ENCODE results near the gene MYOZ1. TPM values are rescaled to one million over a fixed set of nuclear protein-coding genes. Genes with fewer than 3 reads are reported as not detected.
A peak's percentile ranks its signal among the peaks of the same experiment; 100 is the strongest.

Gene MYOZ1
- total RNA-seq, 1 experiment from 2014 or later, result 2.4 TPM

DNA sequence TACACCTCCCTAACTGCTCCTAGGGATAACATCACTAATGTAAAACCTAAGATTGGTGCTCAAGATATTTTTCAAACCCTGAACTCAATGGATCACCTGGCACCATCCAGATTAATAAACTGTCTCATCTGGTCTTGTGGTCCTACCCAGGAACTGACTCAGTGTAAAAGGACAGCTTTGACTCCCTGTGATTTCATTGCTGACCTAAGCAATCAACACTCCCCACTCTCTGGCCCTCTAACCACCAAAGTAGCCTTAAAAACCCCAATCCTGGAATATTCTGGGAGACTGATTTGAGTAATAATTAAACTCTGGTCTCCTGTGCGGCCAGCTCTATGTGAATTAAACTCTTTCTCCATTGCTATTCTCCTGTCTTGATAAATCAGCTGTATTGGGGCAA is 43.9 kb downstream of the MYOZ1 start:
- no peaks in the 10 kb centered on the region for H3K27me3 ChIP-seq (ENCODE audit: insufficient read depth, low read length)
- no peak overlapping the region for H3T11ph ChIP-seq (ENCODE audit: low read length)
- H4K8ac ChIP-seq (replicated peaks; ENCODE audit: insufficient read length, low read depth, low read length), result no peak overlapping the region
- no peak overlapping the region for H2BK12ac ChIP-seq (ENCODE audit: insufficient read length, low read depth, low read length)
- no peaks in the 10 kb centered on the region for H3K9me3 ChIP-seq (ENCODE audit: control insufficient read depth, low read depth, low read length)
- H3K9ac ChIP-seq (ENCODE audit: extremely low read depth, insufficient read length, low read length), result no peak overlapping the region
- Mint-ChIP-seq H3K9me3 (no peaks in the 10 kb centered on the region), H3K27me3 (ENCODE audit: low read depth) (no peaks in the 10 kb centered on the region), H3K27ac (peak overlapping the region in 1 of 3 experiments; percentile 72; a peak in 3 of 7 replicates), H3K4me1 (peaks cover 17 to 21% of the 10 kb centered on the region in 2 experiments), H3K4me3 (no peak overlapping the region), H3K36me3 (ENCODE audit: insufficient read depth in 1 of 3, low read depth in 3 of 3) (peaks cover 0 to 4% (median 2%) of the 10 kb centered on the region in 3 experiments; a peak in 2 of 7 replicates)
- no peak overlapping the region for H3K18ac ChIP-seq (ENCODE audit: insufficient read length, low read depth, low read length)
- H3K4ac ChIP-seq (ENCODE audit: low read depth, low read length), result no peak overlapping the region
- H2BK20ac ChIP-seq (ENCODE audit: low read depth, low read length, poor library complexity, severe bottlenecking), result no peak overlapping the region
- H2AK5ac ChIP-seq (ENCODE audit: insufficient read length, low read length), result no peak overlapping the region
- no peak overlapping the region for H3K23ac ChIP-seq (ENCODE audit: insufficient read length, low read depth, low read length)
- TF ChIP-seq, protein P1, sequence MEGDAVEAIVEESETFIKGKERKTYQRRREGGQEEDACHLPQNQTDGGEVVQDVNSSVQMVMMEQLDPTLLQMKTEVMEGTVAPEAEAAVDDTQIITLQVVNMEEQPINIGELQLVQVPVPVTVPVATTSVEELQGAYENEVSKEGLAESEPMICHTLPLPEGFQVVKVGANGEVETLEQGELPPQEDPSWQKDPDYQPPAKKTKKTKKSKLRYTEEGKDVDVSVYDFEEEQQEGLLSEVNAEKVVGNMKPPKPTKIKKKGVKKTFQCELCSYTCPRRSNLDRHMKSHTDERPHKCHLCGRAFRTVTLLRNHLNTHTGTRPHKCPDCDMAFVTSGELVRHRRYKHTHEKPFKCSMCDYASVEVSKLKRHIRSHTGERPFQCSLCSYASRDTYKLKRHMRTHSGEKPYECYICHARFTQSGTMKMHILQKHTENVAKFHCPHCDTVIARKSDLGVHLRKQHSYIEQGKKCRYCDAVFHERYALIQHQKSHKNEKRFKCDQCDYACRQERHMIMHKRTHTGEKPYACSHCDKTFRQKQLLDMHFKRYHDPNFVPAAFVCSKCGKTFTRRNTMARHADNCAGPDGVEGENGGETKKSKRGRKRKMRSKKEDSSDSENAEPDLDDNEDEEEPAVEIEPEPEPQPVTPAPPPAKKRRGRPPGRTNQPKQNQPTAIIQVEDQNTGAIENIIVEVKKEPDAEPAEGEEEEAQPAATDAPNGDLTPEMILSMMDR (conservative IDR thresholded peaks at IDR 0.05), result no peak
- WGBS (ENCODE audit: extremely low coverage, insufficient read length, low lambda C conversion rate), result no CpG with 5 or more reads among the region's 1 CpG
- no peak overlapping the region for H3K56ac ChIP-seq (ENCODE audit: insufficient read length, low read depth, low read length)
- H3K23me2 ChIP-seq (ENCODE audit: insufficient read length, low read depth, low read length, poor library complexity, severe bottlenecking), result no peaks in the 10 kb centered on the region
- H3K79me2 ChIP-seq (ENCODE audit: insufficient read depth, low read length), result no peaks in the 10 kb centered on the region
- no peak overlapping the region for H2AFZ ChIP-seq (ENCODE audit: low read length)
- H3K4me2 ChIP-seq (ENCODE audit: insufficient read depth, insufficient read length, low read length), result no peak overlapping the region
- H4K91ac ChIP-seq (ENCODE audit: insufficient read length, low read depth, low read length), result no peak overlapping the region
- DNase-seq, result no peak
- no peak overlapping the region for H4K5ac ChIP-seq (ENCODE audit: insufficient read length, low read depth, low read length)
- H2BK120ac ChIP-seq (ENCODE audit: low read depth, low read length, poor library complexity, severe bottlenecking), result no peak overlapping the region
- no peak overlapping the region for H2BK5ac ChIP-seq (ENCODE audit: insufficient read length, low read length)
- no peaks in the 10 kb centered on the region for H3K79me1 ChIP-seq (ENCODE audit: insufficient read depth, low read depth, low read length, poor library complexity, severe bottlenecking)
- no peak overlapping the region for H3K14ac ChIP-seq (ENCODE audit: insufficient read depth, low read length)
- no peaks in the 10 kb centered on the region; the same call in 1 of the 2 replicates for H3K4me1 ChIP-seq (ENCODE audit: insufficient read depth, low read length)
- H4K20me1 ChIP-seq (ENCODE audit: control insufficient read depth, insufficient read depth, insufficient read length), result no peaks in the 10 kb centered on the region
- H3K27ac ChIP-seq (ENCODE audit: insufficient read length, low read depth, low read length), result no peak overlapping the region
- H2BK15ac ChIP-seq (ENCODE audit: low read depth, low read length), result no peak overlapping the region
